Omental fat pad (tissue), 4 donors: Measurements from ENCODE around the gene VAV2. TPM values are rescaled to one million over a fixed set of nuclear protein-coding genes. Genes with fewer than 3 reads are reported as not detected.

Experiments used
- ATAC-seq: fragments of 150-250 bp; one replicate; pipeline ENCODE4 v1.9.1; 2016; ENCODE audit warnings: mild to moderate bottlenecking, moderate library complexity; ENCODE audit not compliant: low FRiP score
- DNase-seq: peaks from one replicate; pipeline ENCODE4 v3.0.0-alpha.2; 2019; ENCODE audit warnings: low spot score
- CTCF ChIP-seq, 3 donors: fragments of 450-650 bp; IDR thresholded peaks; one replicate each; pipeline ENCODE4 v1.5.1; 2016 to 2017; ENCODE audit warnings: antibody characterized with exemption in 3 of 3, mild to moderate bottlenecking in 3 of 3, moderate library complexity in 2 of 3
- total RNA-seq, 4 donors: library from RNA; depleted of rRNA; stranded (reverse); fragments of >200 nt; gene quantifications; one replicate each; pipeline ENCODE4 v1.1.0, GENCODE V29; 2016

The VAV2 gene
- total RNA-seq, 4 donors from 2014 or later, result 4.0 to 10.9 (median 6.2) TPM

DNA sequence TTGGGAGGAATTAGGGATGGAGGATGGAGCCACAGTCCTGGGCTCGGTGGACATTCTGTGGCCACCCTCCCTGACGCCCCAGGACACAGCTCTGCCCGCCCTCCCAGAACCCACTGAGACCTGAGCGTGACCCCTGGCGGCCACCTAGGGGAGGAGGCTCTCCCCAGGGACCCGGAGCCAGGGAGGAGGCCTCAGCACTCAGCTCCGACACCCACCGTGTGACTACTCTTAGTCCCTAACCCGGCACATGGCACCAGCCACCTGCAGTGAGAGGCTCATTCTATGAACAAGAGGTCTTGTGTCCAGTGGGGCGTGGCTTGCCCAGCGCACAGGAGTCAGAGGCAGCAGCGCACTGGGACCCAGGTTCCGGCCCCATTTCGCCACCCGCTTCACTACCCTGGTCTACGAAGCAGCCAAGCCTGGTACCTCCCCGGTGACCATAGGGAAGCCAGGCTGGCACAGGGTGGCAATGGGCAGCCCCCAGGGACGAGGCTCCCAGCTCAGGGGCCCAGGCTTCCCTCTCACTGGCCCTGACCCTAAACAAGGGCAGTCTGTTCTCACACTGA lies 264.2 kb downstream of the VAV2 start:
- TF ChIP-seq CTCF (IDR thresholded peaks at IDR 0.05), result no peak
- ATAC-seq (no peak), DNase-seq (peak; percentile 20)

DNA sequence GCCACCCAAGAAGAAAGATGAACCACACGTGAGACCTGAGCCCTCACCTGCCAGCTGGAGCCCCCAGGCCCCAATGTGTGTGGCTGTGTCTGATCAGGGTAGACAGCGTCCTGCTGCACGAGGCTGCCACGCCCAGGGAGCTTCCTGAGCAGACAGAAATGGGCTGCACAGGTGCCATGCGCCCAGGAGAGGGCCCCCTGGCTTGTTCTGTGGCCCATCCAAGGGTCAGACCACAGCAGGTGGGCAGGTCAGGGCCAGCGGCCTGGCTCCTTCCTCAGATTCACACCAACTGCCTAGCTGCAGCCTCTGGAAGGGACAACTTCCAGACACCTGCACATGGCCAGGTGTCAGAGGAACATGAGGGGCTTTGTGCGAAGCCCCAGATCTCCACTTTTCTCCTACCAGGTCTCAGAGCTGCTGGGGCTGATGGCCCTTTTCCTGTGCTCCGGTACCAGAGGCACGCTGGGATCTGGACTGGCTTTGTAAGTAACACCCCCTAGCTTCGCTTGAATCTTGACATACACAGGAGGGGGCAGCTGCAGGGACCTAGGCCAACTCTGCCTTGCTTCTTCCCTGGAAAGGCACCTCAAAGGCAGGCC lies 264.7 kb downstream of the VAV2 start:
- TF ChIP-seq CTCF (IDR thresholded peaks at IDR 0.05), result no peak
- DNase-seq, result peak; percentile 1
- ATAC-seq, result no peak

GRCh38 chr9:133726401-133727276 lies 265.5 kb downstream of the VAV2 start:
- no peak for ATAC-seq
- peak; percentile 23 for DNase-seq
- no peak for TF ChIP-seq CTCF (IDR thresholded peaks at IDR 0.05)

GRCh38 chr9:133725886-133726285 lies 266.2 kb downstream of the VAV2 start:
- no peak for TF ChIP-seq CTCF (IDR thresholded peaks at IDR 0.05)
- ATAC-seq (no peak), DNase-seq (no peak)

DNA sequence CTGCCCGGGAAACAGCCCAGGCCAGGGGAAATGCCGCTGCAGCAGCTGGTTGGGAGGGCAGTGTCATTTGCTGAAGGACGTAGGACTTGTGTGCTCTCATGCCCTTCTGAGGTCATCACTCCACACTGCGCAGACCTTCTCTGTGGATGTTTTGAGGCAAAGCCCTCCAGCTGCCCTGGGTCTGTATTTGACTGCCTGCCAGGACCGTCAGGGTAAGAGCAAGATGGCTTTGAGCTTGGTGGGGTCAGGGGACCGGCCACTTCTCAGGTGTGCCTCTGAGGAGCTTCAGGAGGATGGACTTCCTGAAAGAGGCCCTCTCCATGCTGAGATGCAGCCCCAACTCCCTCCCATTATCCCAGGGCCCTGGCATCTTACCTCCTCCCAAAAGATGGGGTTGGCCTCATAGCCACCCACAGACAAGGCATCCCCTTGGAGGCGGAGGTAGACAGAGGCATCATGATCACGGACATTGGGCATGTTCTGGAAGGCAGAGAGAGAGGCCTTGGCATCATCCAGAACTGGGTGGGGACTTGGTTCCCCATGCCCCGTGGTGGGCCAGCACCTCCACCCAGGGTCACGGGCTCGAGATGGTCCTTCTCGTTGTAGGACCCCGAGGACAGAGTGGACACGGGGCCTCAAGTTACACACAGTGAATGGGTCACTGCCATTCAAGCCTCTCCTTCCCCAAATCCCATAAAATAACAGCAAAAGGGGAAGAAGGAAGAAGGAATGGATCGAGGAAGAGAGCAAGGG lies 273.4 kb downstream of the VAV2 start:
- ATAC-seq, result no peak
- DNase-seq, result no peak
- no peak for TF ChIP-seq CTCF (IDR thresholded peaks at IDR 0.05)

DNA sequence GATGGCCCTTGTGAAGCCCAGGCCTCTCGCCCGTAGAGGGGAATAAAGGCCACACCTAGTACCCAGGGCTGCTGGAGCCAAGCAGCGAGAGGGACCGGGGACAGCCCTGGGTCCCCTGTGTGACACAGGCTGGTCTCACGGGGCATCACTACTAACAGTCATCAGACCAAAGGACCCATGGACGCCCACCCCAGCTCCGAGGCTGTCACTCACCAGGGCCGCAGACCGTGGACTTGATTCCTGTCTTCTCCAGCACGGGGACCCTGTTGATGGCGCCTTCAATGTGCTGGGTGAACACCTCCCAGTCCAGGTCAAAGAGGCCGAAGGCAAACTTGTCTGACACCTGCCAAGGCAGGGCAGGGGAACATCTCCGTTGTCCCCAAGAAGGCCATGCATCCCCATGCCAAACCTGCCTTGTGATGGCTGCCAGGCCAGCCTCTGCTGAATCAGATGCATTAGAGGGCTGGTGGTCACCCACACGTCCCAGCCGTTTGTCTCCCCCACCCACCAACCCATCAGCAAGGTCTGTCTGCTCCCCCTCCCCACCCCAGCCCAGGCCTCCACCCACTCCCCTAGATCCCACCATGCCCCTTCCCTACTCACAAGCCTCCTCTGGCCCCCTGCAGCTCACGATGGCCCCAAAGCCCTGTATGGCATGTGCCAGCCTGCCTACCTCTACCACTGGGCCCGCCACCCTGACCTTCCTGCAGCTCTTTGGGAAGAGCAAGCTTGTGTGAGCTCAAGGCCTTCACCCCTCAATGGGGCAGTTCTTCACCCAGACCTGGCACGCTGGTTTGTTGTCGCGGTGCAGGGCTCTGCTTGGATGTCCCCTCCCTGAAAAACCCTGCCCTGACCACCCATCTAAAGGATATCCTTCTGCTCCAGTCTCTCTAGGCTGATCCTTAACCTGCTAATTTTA lies 274.8 kb downstream of the VAV2 start:
- ATAC-seq, result no peak
- no peak for DNase-seq
- no peak for TF ChIP-seq CTCF (IDR thresholded peaks at IDR 0.05)
